ENCODE data around the gene TUBB4B. TPM values are rescaled to one million over a fixed set of nuclear protein-coding genes. Genes with fewer than 3 reads are reported as not detected.

TUBB4B gene
- polyA plus RNA-seq, 1 of the 3 experiments (the other 2 are of a cell fraction) = 508 TPM

- WGBS (ENCODE audit: low lambda C conversion rate) = 84% methylated on average over 15 of the region's 24 CpGs
- Histone ChIP-seq H3K9me2 (no peaks in the 10 kb centered on the region), H3K27me3 (ENCODE audit: insufficient read depth) (no peaks in the 10 kb centered on the region), H4K20me1 (ENCODE audit: insufficient read depth) (no peaks in the 10 kb centered on the region), H3K4me1 (ENCODE audit: control insufficient read depth in 1 of 2, insufficient read depth in 2 of 2, low read depth in 1 of 2, low read length in 1 of 2) (peaks cover 0 to 29% of the 10 kb centered on the region in 2 experiments; a peak in 1 of 4 replicates), H3K4me2 (no peak overlapping the region), H2AFZ (ENCODE audit: low read depth) (no peak overlapping the region), H3K4me3 (ENCODE audit: low read depth in 2 of 2, low read length in 1 of 2) (no peak overlapping the region), H3K27ac (ENCODE audit: low read depth in 2 of 2, low read length in 1 of 2) (no peak overlapping the region), H3K9ac (no peak overlapping the region), H3K9me3 (no peaks in the 10 kb centered on the region), H3K36me3 (replicated peaks in 1 of 2; ENCODE audit: control insufficient read depth in 1 of 2, insufficient read depth in 2 of 2, low read length in 1 of 2) (no peaks in the 10 kb centered on the region), H3F3A (replicated peaks; ENCODE audit: insufficient read depth) (peaks cover 3% of the 10 kb centered on the region), H3K79me2 (ENCODE audit: insufficient read depth) (peaks cover 4% of the 10 kb centered on the region; the same call in 1 of the 2 replicates)
- TF ChIP-seq SIN3A (IDR thresholded peaks at IDR 0.05; ENCODE audit: borderline replicate concordance, low read depth, low read length) (no peak), USF1 (IDR thresholded peaks at IDR 0.05; ENCODE audit: borderline replicate concordance, low read depth) (no peak), RFX5 (IDR thresholded peaks at IDR 0.05; ENCODE audit: low read length) (no peak), PBX3 (IDR thresholded peaks at IDR 0.05) (no peak; the same call in 1 of the 2 replicates), RAD21 (IDR thresholded peaks at IDR 0.05; ENCODE audit: low read length) (no peak), FOSL2 (IDR thresholded peaks at IDR 0.05; ENCODE audit: borderline replicate concordance, low read depth) (no peak), EP300 (IDR thresholded peaks at IDR 0.05; ENCODE audit: borderline replicate concordance in 1 of 2, low read depth in 1 of 2, low read length in 1 of 2) (no peak), ZBTB33 (IDR thresholded peaks at IDR 0.05; ENCODE audit: borderline replicate concordance, low read depth) (no peak), TEAD4 (IDR thresholded peaks at IDR 0.05; ENCODE audit: borderline replicate concordance, insufficient read depth) (no peak), EZH2phosphoT487 (IDR thresholded peaks at IDR 0.05; ENCODE audit: borderline replicate concordance, low read depth) (no peak), NFIC (IDR thresholded peaks at IDR 0.05; ENCODE audit: borderline replicate concordance) (no peak), IRF3 (IDR thresholded peaks at IDR 0.05; ENCODE audit: low read depth, low read length) (no peak), MEF2A (IDR thresholded peaks at IDR 0.05; ENCODE audit: borderline replicate concordance, low read depth) (no peak), MXI1 (IDR thresholded peaks at IDR 0.05; ENCODE audit: low read depth, low read length) (no peak), SMC3 (IDR thresholded peaks at IDR 0.05; ENCODE audit: low read depth, low read length) (no peak)
- TF ChIP-seq, protein P1, sequence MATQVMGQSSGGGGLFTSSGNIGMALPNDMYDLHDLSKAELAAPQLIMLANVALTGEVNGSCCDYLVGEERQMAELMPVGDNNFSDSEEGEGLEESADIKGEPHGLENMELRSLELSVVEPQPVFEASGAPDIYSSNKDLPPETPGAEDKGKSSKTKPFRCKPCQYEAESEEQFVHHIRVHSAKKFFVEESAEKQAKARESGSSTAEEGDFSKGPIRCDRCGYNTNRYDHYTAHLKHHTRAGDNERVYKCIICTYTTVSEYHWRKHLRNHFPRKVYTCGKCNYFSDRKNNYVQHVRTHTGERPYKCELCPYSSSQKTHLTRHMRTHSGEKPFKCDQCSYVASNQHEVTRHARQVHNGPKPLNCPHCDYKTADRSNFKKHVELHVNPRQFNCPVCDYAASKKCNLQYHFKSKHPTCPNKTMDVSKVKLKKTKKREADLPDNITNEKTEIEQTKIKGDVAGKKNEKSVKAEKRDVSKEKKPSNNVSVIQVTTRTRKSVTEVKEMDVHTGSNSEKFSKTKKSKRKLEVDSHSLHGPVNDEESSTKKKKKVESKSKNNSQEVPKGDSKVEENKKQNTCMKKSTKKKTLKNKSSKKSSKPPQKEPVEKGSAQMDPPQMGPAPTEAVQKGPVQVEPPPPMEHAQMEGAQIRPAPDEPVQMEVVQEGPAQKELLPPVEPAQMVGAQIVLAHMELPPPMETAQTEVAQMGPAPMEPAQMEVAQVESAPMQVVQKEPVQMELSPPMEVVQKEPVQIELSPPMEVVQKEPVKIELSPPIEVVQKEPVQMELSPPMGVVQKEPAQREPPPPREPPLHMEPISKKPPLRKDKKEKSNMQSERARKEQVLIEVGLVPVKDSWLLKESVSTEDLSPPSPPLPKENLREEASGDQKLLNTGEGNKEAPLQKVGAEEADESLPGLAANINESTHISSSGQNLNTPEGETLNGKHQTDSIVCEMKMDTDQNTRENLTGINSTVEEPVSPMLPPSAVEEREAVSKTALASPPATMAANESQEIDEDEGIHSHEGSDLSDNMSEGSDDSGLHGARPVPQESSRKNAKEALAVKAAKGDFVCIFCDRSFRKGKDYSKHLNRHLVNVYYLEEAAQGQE (IDR thresholded peaks at IDR 0.05; ENCODE audit: low read depth, low read length) = no peak
- DNase-seq = no peak
- ChIA-PET CTCF (no interaction called here), POLR2A (no interaction called here)
Observed at GRCh38 chr9:137232510-137232909, 8.6 kb upstream of the TUBB4B start.

All from SK-N-SH (cell line).